ENCODE measurements around the gene SLC6A9.

- TF ChIP-seq FOXM1 (IDR thresholded peaks at IDR 0.05; ENCODE audit: borderline replicate concordance): no peak
- TF ChIP-seq BHLHE40 (IDR thresholded peaks at IDR 0.05; ENCODE audit: borderline replicate concordance): no peak
- no peak for TF ChIP-seq SUZ12 (IDR thresholded peaks at IDR 0.05)
- no peak for TF ChIP-seq NFRKB (IDR thresholded peaks at IDR 0.05)
- TF ChIP-seq SP1 (IDR thresholded peaks at IDR 0.05): no peak
- no peak for TF ChIP-seq TARDBP (IDR thresholded peaks at IDR 0.05)
Measured at GRCh38 chr1:43975249-43975961, 55.9 kb downstream of the SLC6A9 start.
